K562 (cell line): ENCODE data around the gene CZIB. TPM values are rescaled to one million over a fixed set of nuclear protein-coding genes. Genes with fewer than 3 reads are reported as not detected.

ENCODE experiments used
- ATAC-seq: fragments of 200-7000 bp; cut with Tn5 transposase; 3 replicates; pipeline ENCODE4 v1.9.1; 2020; ENCODE audit warnings: moderate library complexity
- BruUV-seq: library from RNA; stranded (reverse); fragments of 400-500 nt; replicated peaks from 2 replicates; lab custom pipeline; 2021; lab: Mats Ljungman, UMichigan
- CTCF ChIA-PET: fragments of 300-600 bp; formaldehyde crosslinking; extraction: SDS; loops from one replicate; lab custom pipeline; 2021; ENCODE audit warnings: low intra/inter-chr PET ratio; lab: Yijun Ruan, JAX
- POLR2A ChIA-PET: fragments of 300-600, 350-650 bp; sonication (Branson Sonifier 250); formaldehyde crosslinking; extraction: SDS; loops from one replicate; lab custom pipeline; 2021; ENCODE audit warnings: antibody characterized with exemption, inconsistent platforms; lab: Yijun Ruan, JAX
- DNase-seq, 4 experiments: peaks; one replicate each; pipeline versions ENCODE4 v3.0.0 to v3.0.0-alpha.2; 2011 to 2018; ENCODE audit warnings: low spot score in 3 of 4, mixed read lengths in 3 of 4; ENCODE audit errors: extremely low read depth in 1 of 4
- FAIRE-seq: peaks from 2 replicates; lab custom pipeline; 2011; peaks lifted over from hg19 to GRCh38; lab: Jason Lieb, UNC
- H2AFZ ChIP-seq: 2 replicates; pipeline ENCODE4 v1.6.0; 2011; ENCODE audit warnings: low read depth, low read length, control low read depth, inconsistent platforms
- H3K27ac ChIP-seq: fragments of 200-600 bp; 3 replicates; pipeline ENCODE4 v1.8.0; 2011; ENCODE audit warnings: low read depth, mild to moderate bottlenecking, control low read depth, inconsistent platforms, low read length, moderate library complexity, mixed read lengths; ENCODE audit errors: extremely low read depth
- H3K27me3 ChIP-seq, 2 experiments: fragments of 300-600 bp in 1 of 2; 2 replicates in 1 of 2; 3 replicates in 1 of 2; pipeline versions ENCODE4 v1.6.0 to v1.8.0; 2011; ENCODE audit warnings: inconsistent platforms in 2 of 2, low read length in 2 of 2, mild to moderate bottlenecking in 1 of 2, mixed read lengths in 1 of 2, moderate library complexity in 1 of 2; ENCODE audit not compliant: control insufficient read depth in 2 of 2, insufficient read depth in 2 of 2
- H3K36me3 ChIP-seq: fragments of 300-600 bp; 3 replicates; pipeline ENCODE4 v1.8.0; 2011; ENCODE audit warnings: mild to moderate bottlenecking, low read length, inconsistent platforms; ENCODE audit not compliant: control insufficient read depth, insufficient read depth
- H3K4me1 ChIP-seq, 2 experiments: fragments of 200-600 bp in 1 of 2; replicated peaks in 1 of 2; 2 replicates in 1 of 2; 3 replicates in 1 of 2; pipeline versions ENCODE4 v1.5.1 to v1.8.0; 2011; ENCODE audit warnings: inconsistent platforms in 2 of 2, low read length in 2 of 2, mild to moderate bottlenecking in 1 of 2, mixed read lengths in 1 of 2, moderate library complexity in 1 of 2; ENCODE audit not compliant: control insufficient read depth in 2 of 2, insufficient read depth in 2 of 2
- H3K4me2 ChIP-seq: 2 replicates; pipeline ENCODE4 v1.6.1; 2011; ENCODE audit warnings: low read length, control low read depth, inconsistent platforms, mixed read lengths; ENCODE audit not compliant: insufficient read depth
- H3K4me3 ChIP-seq: fragments of 200-600 bp; sonication (generic), shearing (Covaris generic); 2 replicates; pipeline ENCODE4 v1.5.1; 2016; ENCODE audit warnings: control low read depth, inconsistent platforms
- H3K79me2 ChIP-seq: fragments of 200-600 bp; 3 replicates; pipeline ENCODE4 v1.8.0; 2011; ENCODE audit warnings: low read length, inconsistent platforms; ENCODE audit not compliant: control insufficient read depth, insufficient read depth
- H3K9ac ChIP-seq, 2 experiments: 2 replicates each; pipeline versions ENCODE4 v1.6.0 to v1.6.1; 2011; ENCODE audit warnings: low read depth in 2 of 2, low read length in 2 of 2, control low read depth in 1 of 2, inconsistent platforms in 1 of 2, mild to moderate bottlenecking in 1 of 2, mixed read lengths in 1 of 2; ENCODE audit not compliant: insufficient read depth in 1 of 2
- H3K9me1 ChIP-seq: one replicate; pipeline ENCODE4 v1.6.0; 2011; ENCODE audit warnings: inconsistent platforms, mild to moderate bottlenecking, low read length, moderate library complexity; ENCODE audit not compliant: control insufficient read depth, insufficient read depth
- H3K9me3 ChIP-seq: replicated peaks from 2 replicates; pipeline ENCODE4 v1.5.1; 2011; ENCODE audit warnings: low read depth, low read length, inconsistent platforms; ENCODE audit not compliant: control insufficient read depth, insufficient read depth
- H4K20me1 ChIP-seq: replicated peaks from 2 replicates; pipeline ENCODE4 v1.6.1; 2011; ENCODE audit warnings: low read length, inconsistent platforms, mixed read lengths; ENCODE audit not compliant: control insufficient read depth, insufficient read depth
- HDAC1 ChIP-seq, 2 experiments: fragments of 450-650 bp; IDR thresholded peaks; 2 replicates each; pipeline ENCODE4 v1.6.1; 2016 to 2017; ENCODE audit warnings: inconsistent platforms in 1 of 2, mild to moderate bottlenecking in 1 of 2, moderate library complexity in 1 of 2
- JUND ChIP-seq, 2 experiments: IDR thresholded peaks; 2 replicates in 1 of 2; 3 replicates in 1 of 2; pipeline ENCODE4 v1.6.1; 2011; ENCODE audit warnings: borderline replicate concordance in 2 of 2, low read depth in 2 of 2, low read length in 2 of 2, improper control_type of control experiment in 1 of 2, missing biosample characterization in 1 of 2, missing genetic modification characterization in 1 of 2, missing genetic modification reagents in 1 of 2
- PHF8 ChIP-seq: fragments of 200-600 bp; sonication (generic); IDR thresholded peaks from 2 replicates; pipeline ENCODE4 v1.6.1; 2012; ENCODE audit warnings: mixed run types, mild to moderate bottlenecking, inconsistent platforms, low read length, moderate library complexity, borderline replicate concordance
- RBM14 ChIP-seq: fragments of 200-400 bp; formaldehyde crosslinking; IDR thresholded peaks from 2 replicates; pipeline ENCODE4 v1.6.1; 2018; ENCODE audit warnings: low read depth, mild to moderate bottlenecking, low read length, moderate library complexity, borderline replicate concordance; ENCODE audit not compliant: insufficient read depth
- SMAD4 ChIP-seq: fragments of 250-450 bp; sonication (Bioruptor Pico); conservative IDR thresholded peaks from 2 replicates; pipeline ENCODE4 v1.8.0; 2021; ENCODE audit warnings: inconsistent platforms, mild to moderate bottlenecking, moderate library complexity
- SMARCE1 ChIP-seq: fragments of 450-650 bp; IDR thresholded peaks from 2 replicates; pipeline ENCODE4 v1.7.1; 2016; ENCODE audit warnings: mild to moderate bottlenecking
- ZNF124 ChIP-seq: sonication (generic); formaldehyde crosslinking; IDR thresholded peaks from 2 replicates; pipeline ENCODE4 v1.8.1; 2022; ENCODE audit warnings: missing genetic modification reagents
- WGBS: fragments of 100-300 bp; shearing (Covaris generic); methylation state at CpG from one replicate; pipeline ENCODE4 v1.1.6; 2016; ENCODE audit warnings: low coverage, mixed read lengths; ENCODE audit not compliant: insufficient coverage; ENCODE audit errors: missing lambda C conversion rate; 5-methylcytosine and 5-hydroxymethylcytosine counted together
- in situ Hi-C: fragments of 300-500 bp; cut with MboI; formaldehyde crosslinking; loops from 4 replicates; pipeline ENCODE4 v1.15.0; 2018; ENCODE audit warnings: inconsistent platforms, mixed read lengths
- intact Hi-C: fragments of 100-400 bp; cut with micrococcal nuclease; formaldehyde crosslinking; loops from 2 replicates; pipeline ENCODE4 v1.14.2; 2022
- polyA plus RNA-seq, 8 experiments: library from polyadenylated mRNA; depleted of rRNA in 4 of 8; stranded (reverse) in 5 of 8; unstranded in 3 of 8; fragments of >200 nt; fragmentation: Nextera tagmentation in 2 of 8; fragmentation: Illumina TruSeq in 1 of 8; extraction: Ambion mirVana in 2 of 8; extraction: Trizol in 1 of 8; gene quantifications; 2 replicates each; pipeline versions ENCODE4 v1.2.1 to v1.2.3, GENCODE V29; 2011 to 2014; ENCODE audit warnings: inconsistent platforms in 1 of 8, missing spikeins in 1 of 8
- total RNA-seq, 7 experiments: library from RNA; depleted of rRNA in 6 of 7; stranded (reverse); fragments of >200 nt in 6 of 7; fragmentation: Illumina TruSeq in 2 of 7; extraction: Trizol in 2 of 7; gene quantifications; 2 replicates each; pipeline versions ENCODE4 v1.2.1 to v1.2.3, GENCODE V29; 2011 to 2021; ENCODE audit warnings: low replicate concordance in 1 of 7
- TF ChIP-seq, protein P1 (sequence below), 2 experiments: fragments of 450-650 bp; IDR thresholded peaks; 2 replicates each; pipeline ENCODE4 v1.6.1; 2016
- TF ChIP-seq, protein P2 (sequence below): fragments of 200-600 bp; sonication (generic); IDR thresholded peaks from one replicate; pipeline ENCODE4 v1.6.1; 2012; ENCODE audit warnings: mild to moderate bottlenecking, low read depth, low read length, inconsistent platforms

The CZIB gene
- total and polyA plus RNA-seq, 9 of the 15 experiments (the other 6 are each of a cell fraction or from before 2014, with no cell fraction given) = 52.6 to 111 (median 80.0) TPM

DNA sequence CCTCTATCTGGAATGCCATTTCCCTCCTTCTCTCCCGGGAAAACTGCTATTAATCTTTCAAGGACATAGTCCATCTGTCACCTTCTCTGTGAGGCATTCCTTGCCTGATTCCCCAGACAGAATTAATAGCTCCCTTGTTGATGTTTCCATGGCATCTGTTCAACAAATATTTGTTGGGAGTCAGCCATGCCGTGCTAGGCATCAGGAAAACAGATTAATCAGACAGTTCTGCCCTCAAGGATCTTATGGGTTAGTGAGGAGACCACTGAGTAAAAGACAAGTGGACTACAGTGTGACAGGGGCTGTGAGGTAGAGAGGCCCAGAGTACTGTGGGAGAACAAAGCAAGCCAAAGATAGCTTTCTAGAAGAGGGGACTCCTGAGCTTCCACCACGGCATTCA is 29.3 kb upstream of the CZIB start:
- CTCF ChIA-PET = no interaction called here
- TF ChIP-seq SMARCE1 (no peak), HDAC1 (IDR thresholded peaks at IDR 0.05) (no peak), PHF8 (no peak), ZNF124 (no peak), RBM14 (no peak), JUND (IDR thresholded peaks at IDR 0.05; ENCODE audit: borderline replicate concordance, low read depth, low read length) (no peak), JUND (tag; IDR thresholded peaks at IDR 0.05; ENCODE audit: borderline replicate concordance, low read depth, low read length) (no peak), SMAD4 (CRISPR knock-in tag) (no peak)
- TF ChIP-seq, protein P1, sequence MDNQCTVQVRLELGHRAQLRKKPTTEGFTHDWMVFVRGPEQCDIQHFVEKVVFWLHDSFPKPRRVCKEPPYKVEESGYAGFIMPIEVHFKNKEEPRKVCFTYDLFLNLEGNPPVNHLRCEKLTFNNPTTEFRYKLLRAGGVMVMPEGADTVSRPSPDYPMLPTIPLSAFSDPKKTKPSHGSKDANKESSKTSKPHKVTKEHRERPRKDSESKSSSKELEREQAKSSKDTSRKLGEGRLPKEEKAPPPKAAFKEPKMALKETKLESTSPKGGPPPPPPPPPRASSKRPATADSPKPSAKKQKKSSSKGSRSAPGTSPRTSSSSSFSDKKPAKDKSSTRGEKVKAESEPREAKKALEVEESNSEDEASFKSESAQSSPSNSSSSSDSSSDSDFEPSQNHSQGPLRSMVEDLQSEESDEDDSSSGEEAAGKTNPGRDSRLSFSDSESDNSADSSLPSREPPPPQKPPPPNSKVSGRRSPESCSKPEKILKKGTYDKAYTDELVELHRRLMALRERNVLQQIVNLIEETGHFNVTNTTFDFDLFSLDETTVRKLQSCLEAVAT (IDR thresholded peaks at IDR 0.05) = no peak
- TF ChIP-seq, protein P2, sequence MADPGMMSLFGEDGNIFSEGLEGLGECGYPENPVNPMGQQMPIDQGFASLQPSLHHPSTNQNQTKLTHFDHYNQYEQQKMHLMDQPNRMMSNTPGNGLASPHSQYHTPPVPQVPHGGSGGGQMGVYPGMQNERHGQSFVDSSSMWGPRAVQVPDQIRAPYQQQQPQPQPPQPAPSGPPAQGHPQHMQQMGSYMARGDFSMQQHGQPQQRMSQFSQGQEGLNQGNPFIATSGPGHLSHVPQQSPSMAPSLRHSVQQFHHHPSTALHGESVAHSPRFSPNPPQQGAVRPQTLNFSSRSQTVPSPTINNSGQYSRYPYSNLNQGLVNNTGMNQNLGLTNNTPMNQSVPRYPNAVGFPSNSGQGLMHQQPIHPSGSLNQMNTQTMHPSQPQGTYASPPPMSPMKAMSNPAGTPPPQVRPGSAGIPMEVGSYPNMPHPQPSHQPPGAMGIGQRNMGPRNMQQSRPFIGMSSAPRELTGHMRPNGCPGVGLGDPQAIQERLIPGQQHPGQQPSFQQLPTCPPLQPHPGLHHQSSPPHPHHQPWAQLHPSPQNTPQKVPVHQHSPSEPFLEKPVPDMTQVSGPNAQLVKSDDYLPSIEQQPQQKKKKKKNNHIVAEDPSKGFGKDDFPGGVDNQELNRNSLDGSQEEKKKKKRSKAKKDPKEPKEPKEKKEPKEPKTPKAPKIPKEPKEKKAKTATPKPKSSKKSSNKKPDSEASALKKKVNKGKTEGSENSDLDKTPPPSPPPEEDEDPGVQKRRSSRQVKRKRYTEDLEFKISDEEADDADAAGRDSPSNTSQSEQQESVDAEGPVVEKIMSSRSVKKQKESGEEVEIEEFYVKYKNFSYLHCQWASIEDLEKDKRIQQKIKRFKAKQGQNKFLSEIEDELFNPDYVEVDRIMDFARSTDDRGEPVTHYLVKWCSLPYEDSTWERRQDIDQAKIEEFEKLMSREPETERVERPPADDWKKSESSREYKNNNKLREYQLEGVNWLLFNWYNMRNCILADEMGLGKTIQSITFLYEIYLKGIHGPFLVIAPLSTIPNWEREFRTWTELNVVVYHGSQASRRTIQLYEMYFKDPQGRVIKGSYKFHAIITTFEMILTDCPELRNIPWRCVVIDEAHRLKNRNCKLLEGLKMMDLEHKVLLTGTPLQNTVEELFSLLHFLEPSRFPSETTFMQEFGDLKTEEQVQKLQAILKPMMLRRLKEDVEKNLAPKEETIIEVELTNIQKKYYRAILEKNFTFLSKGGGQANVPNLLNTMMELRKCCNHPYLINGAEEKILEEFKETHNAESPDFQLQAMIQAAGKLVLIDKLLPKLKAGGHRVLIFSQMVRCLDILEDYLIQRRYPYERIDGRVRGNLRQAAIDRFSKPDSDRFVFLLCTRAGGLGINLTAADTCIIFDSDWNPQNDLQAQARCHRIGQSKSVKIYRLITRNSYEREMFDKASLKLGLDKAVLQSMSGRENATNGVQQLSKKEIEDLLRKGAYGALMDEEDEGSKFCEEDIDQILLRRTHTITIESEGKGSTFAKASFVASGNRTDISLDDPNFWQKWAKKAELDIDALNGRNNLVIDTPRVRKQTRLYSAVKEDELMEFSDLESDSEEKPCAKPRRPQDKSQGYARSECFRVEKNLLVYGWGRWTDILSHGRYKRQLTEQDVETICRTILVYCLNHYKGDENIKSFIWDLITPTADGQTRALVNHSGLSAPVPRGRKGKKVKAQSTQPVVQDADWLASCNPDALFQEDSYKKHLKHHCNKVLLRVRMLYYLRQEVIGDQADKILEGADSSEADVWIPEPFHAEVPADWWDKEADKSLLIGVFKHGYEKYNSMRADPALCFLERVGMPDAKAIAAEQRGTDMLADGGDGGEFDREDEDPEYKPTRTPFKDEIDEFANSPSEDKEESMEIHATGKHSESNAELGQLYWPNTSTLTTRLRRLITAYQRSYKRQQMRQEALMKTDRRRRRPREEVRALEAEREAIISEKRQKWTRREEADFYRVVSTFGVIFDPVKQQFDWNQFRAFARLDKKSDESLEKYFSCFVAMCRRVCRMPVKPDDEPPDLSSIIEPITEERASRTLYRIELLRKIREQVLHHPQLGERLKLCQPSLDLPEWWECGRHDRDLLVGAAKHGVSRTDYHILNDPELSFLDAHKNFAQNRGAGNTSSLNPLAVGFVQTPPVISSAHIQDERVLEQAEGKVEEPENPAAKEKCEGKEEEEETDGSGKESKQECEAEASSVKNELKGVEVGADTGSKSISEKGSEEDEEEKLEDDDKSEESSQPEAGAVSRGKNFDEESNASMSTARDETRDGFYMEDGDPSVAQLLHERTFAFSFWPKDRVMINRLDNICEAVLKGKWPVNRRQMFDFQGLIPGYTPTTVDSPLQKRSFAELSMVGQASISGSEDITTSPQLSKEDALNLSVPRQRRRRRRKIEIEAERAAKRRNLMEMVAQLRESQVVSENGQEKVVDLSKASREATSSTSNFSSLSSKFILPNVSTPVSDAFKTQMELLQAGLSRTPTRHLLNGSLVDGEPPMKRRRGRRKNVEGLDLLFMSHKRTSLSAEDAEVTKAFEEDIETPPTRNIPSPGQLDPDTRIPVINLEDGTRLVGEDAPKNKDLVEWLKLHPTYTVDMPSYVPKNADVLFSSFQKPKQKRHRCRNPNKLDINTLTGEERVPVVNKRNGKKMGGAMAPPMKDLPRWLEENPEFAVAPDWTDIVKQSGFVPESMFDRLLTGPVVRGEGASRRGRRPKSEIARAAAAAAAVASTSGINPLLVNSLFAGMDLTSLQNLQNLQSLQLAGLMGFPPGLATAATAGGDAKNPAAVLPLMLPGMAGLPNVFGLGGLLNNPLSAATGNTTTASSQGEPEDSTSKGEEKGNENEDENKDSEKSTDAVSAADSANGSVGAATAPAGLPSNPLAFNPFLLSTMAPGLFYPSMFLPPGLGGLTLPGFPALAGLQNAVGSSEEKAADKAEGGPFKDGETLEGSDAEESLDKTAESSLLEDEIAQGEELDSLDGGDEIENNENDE = no peak

More for the DNA sequence above, 29.3 kb upstream of the CZIB start:
- no peak overlapping the region for H3K9ac ChIP-seq
- FAIRE-seq (no peak), DNase-seq (no peak), ATAC-seq (no peak)
- BruUV-seq = no TSS peak
- H3K4me2 ChIP-seq = no peak overlapping the region
- 0 out of 2 replicates have a peak, but pooled peaks cover 1% of the 10 kb centered on the region for H4K20me1 ChIP-seq
- H3K79me2 ChIP-seq = no peaks in the 10 kb centered on the region
- no peaks in the 10 kb centered on the region for H3K9me3 ChIP-seq
- POLR2A ChIA-PET = interaction anchor here (0.7 to 1.6 kb wide), 2 partner anchors 12 to 1215 kb away, joined by 3 read pairs; no protein-coding TSS in a partner anchor
- WGBS = 90% methylated on average over 3 of the region's 3 CpGs
- H3K36me3 ChIP-seq = peaks cover 86% of the 10 kb centered on the region
- no peak overlapping the region for H3K4me3 ChIP-seq
- H2AFZ ChIP-seq = no peak overlapping the region
- H3K27ac ChIP-seq = no peak overlapping the region
- H3K27me3 ChIP-seq = no peaks in the 10 kb centered on the region
- H3K9me1 ChIP-seq = peaks cover 2% of the 10 kb centered on the region
- in situ Hi-C loops (no loop called here), intact Hi-C loops (no loop called here)
- peaks cover 0 to 6% of the 10 kb centered on the region in 2 experiments; a peak in 2 of 5 replicates for H3K4me1 ChIP-seq
